CD4-positive, alpha-beta memory T cell (primary cell): ENCODE measurements around the gene SCFD1. TPM values are rescaled to one million over a fixed set of nuclear protein-coding genes. Genes with fewer than 3 reads are reported as not detected.
A peak's percentile ranks its signal among the peaks of the same experiment; 100 is the strongest.

Source experiments
- CTCF ChIA-PET: fragments of 350-600 bp; sonication (Branson Sonifier 250); formaldehyde crosslinking; loops from one replicate; lab custom pipeline; 2021; ENCODE audit warnings: inconsistent platforms; ENCODE audit not compliant: partially characterized antibody; lab: Charles Lee
- POLR2A ChIA-PET: fragments of 350-600 bp; sonication (Branson Sonifier 250); formaldehyde crosslinking; loops from one replicate; lab custom pipeline; 2021; ENCODE audit not compliant: partially characterized antibody; lab: Charles Lee
- DNase-seq, 5 donors: peaks; one replicate each; pipeline versions ENCODE4 v3.0.0 to v3.0.0-alpha.2; 2020 to 2022; ENCODE audit warnings: mixed read lengths in 1 of 5
- H3K27ac ChIP-seq: one replicate; pipeline ENCODE4 v1.7.0; 2013; ENCODE audit warnings: low read depth, low read length
- H3K27me3 ChIP-seq: 2 replicates; pipeline ENCODE4 v1.7.0; 2013; ENCODE audit warnings: mild to moderate bottlenecking, low read length, moderate library complexity; ENCODE audit not compliant: insufficient read depth
- H3K36me3 ChIP-seq: 2 replicates; pipeline ENCODE4 v1.7.0; 2013; ENCODE audit warnings: mild to moderate bottlenecking, low read length, moderate library complexity; ENCODE audit not compliant: insufficient read depth
- H3K4me1 ChIP-seq: 2 replicates; pipeline ENCODE4 v1.7.0; 2013; ENCODE audit warnings: mild to moderate bottlenecking, low read length, moderate library complexity; ENCODE audit not compliant: insufficient read depth
- H3K4me3 ChIP-seq, 2 donors: one replicate each; pipeline ENCODE4 v1.7.0; 2013; ENCODE audit warnings: low read length in 2 of 2, mild to moderate bottlenecking in 1 of 2
- H3K9me3 ChIP-seq, 2 donors: one replicate each; pipeline ENCODE4 v1.7.0; 2013; ENCODE audit warnings: low read length in 2 of 2, control low read depth in 1 of 2; ENCODE audit not compliant: control insufficient read depth in 1 of 2
- H3K27ac Mint-ChIP-seq, 7 donors: one replicate each; pipeline ENCODE4 v1.8.0; 2020 to 2021; ENCODE audit warnings: mixed read lengths in 7 of 7, mild to moderate bottlenecking in 6 of 7, inconsistent platforms in 3 of 7, moderate library complexity in 3 of 7
- H3K27me3 Mint-ChIP-seq, 2 donors: one replicate each; pipeline ENCODE4 v1.8.0; 2020 to 2021; ENCODE audit warnings: mixed read lengths in 2 of 2
- H3K36me3 Mint-ChIP-seq, 2 donors: one replicate each; pipeline ENCODE4 v1.8.0; 2020 to 2021; ENCODE audit warnings: mixed read lengths in 2 of 2, inconsistent platforms in 1 of 2, mild to moderate bottlenecking in 1 of 2
- H3K4me1 Mint-ChIP-seq, 4 donors: one replicate each; pipeline ENCODE4 v1.8.0; 2020 to 2021; ENCODE audit warnings: mixed read lengths in 4 of 4, mild to moderate bottlenecking in 1 of 4
- H3K4me3 Mint-ChIP-seq, 8 donors: one replicate each; pipeline ENCODE4 v1.8.0; 2020 to 2021; ENCODE audit warnings: mixed read lengths in 8 of 8, mild to moderate bottlenecking in 7 of 8, moderate library complexity in 6 of 8, inconsistent platforms in 3 of 8
- H3K9me3 Mint-ChIP-seq, 8 donors: one replicate each; pipeline ENCODE4 v1.8.0; 2020 to 2021; ENCODE audit warnings: mixed read lengths in 8 of 8, mild to moderate bottlenecking in 5 of 8, inconsistent platforms in 3 of 8, moderate library complexity in 1 of 8
- intact Hi-C: fragments of 100-400 bp; cut with micrococcal nuclease; formaldehyde crosslinking; loops from one replicate; pipeline ENCODE4 v1.15.1; 2023
- polyA plus RNA-seq, 2 donors: library from polyadenylated mRNA; unstranded; fragments of 300-500 nt; fragmentation: Illumina TruSeq; gene quantifications; one replicate each; pipeline ENCODE4 v1.2.3, GENCODE V29; 2021
- total RNA-seq, 2 experiments: library from RNA; stranded (reverse); gene quantifications; one replicate each; pipeline ENCODE4 v1.2.3, GENCODE V29; 2021

SCFD1 gene
- total and polyA plus RNA-seq, 4 experiments from 2014 or later, result 58.1 to 78.9 (median 73.2) TPM

DNA sequence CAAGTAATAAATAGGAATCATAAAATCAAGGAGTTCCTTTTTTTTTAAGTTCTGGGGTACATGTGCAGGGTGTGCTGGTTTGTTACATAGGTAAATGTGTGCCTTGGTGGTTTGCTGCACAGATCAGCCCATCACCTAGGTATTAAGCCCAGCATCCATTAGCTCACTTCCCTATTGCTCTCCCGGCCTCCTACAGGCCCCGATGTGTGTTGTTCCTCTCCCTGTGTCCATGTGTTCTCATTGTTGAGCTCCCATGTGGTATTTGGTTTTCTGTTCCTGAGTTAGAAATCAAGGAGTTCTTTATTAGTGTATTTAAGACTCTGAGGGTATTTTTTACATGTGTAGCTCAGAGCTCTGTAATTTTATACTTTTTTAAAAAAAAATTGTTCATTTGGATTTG lies 86.0 kb downstream of the SCFD1 start:
- Mint-ChIP-seq H3K27me3 (no peaks in the 10 kb centered on the region), H3K36me3 (peaks cover 32 to 38% of the 10 kb centered on the region in 2 donors), H3K27ac (no peak overlapping the region), H3K9me3 (peaks cover 0 to 2% (median 0%) of the 10 kb centered on the region in 8 donors), H3K4me1 (peaks cover 0 to 1% (median 0%) of the 10 kb centered on the region in 4 donors), H3K4me3 (no peak overlapping the region)
- no peaks in the 10 kb centered on the region for H3K4me1 ChIP-seq
- ChIA-PET CTCF (interaction anchor here (0.8 to 2.2 kb wide), 3 partner anchors 8 to 374 kb away, joined by 3 to 5 read pairs (median 3); no protein-coding TSS in a partner anchor), POLR2A (no interaction called here)
- H3K36me3 ChIP-seq, result no peaks in the 10 kb centered on the region
- DNase-seq, result no peak
- no peak overlapping the region for H3K4me3 ChIP-seq
- H3K9me3 ChIP-seq, result no peaks in the 10 kb centered on the region
- intact Hi-C loops, result no loop called here
- H3K27me3 ChIP-seq, result no peaks in the 10 kb centered on the region
- no peak overlapping the region for H3K27ac ChIP-seq

DNA sequence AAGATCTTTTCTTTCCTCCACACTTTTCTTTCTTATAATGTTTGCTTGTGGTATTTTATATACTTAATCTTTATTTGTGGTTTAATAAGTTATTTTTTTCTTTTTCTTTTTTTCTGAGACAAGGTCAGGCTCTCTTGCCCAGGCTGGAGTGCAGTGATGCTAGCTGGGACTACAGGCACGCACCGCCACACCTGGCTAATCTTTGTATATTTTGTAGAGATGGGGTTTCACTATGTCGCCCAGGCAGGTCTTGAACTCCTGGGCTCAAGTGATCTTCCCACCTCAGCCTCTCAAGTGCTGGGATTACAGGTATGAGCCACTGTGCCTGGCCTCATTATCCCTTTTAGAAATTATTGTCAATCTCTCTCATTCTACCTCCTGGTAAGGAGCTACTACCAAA lies 87.1 kb downstream of the SCFD1 start:
- intact Hi-C loops, result no loop called here
- Mint-ChIP-seq H3K4me1 (peaks cover 0 to 1% (median 0%) of the 10 kb centered on the region in 4 donors), H3K4me3 (no peak overlapping the region), H3K27ac (peak overlapping the region in 1 of 7 donors; percentile 73), H3K27me3 (no peaks in the 10 kb centered on the region), H3K36me3 (peaks cover 30 to 35% of the 10 kb centered on the region in 2 donors), H3K9me3 (peaks cover 0 to 2% (median 0%) of the 10 kb centered on the region in 8 donors)
- Histone ChIP-seq H3K4me3 (no peak overlapping the region), H3K36me3 (no peaks in the 10 kb centered on the region), H3K27me3 (no peaks in the 10 kb centered on the region), H3K27ac (no peak overlapping the region), H3K9me3 (no peaks in the 10 kb centered on the region), H3K4me1 (no peaks in the 10 kb centered on the region)
- POLR2A ChIA-PET, result no interaction called here
- CTCF ChIA-PET, result no interaction called here
- no peak for DNase-seq

DNA sequence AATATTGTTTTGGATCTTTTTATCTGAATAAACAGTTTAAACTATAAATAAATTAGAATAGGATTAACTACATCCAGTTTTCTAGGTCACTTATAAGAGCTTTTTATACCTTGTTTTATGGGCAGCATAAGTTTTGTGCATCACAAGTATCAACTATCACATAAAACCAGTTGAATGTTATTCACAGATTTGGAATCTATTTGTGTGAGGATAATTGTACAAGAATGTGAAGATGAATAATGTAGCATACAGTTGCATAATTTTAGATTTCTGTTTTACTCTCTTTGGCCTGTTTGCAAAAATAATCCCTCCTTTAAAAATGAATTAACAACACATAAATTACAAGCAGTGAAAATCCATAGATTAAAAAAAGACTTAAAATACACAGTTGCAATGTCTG lies 88.8 kb downstream of the SCFD1 start:
- CTCF ChIA-PET, result no interaction called here
- no peak for DNase-seq
- H3K4me3 ChIP-seq, result no peak overlapping the region
- intact Hi-C loops, result no loop called here
- H3K27me3 ChIP-seq, result no peaks in the 10 kb centered on the region
- Mint-ChIP-seq H3K9me3 (peaks cover 0 to 2% (median 0%) of the 10 kb centered on the region in 8 donors), H3K36me3 (peaks cover 25 to 41% of the 10 kb centered on the region in 2 donors), H3K27ac (no peak overlapping the region), H3K4me1 (peaks cover 0 to 1% (median 0%) of the 10 kb centered on the region in 4 donors), H3K4me3 (no peak overlapping the region), H3K27me3 (no peaks in the 10 kb centered on the region)
- no peaks in the 10 kb centered on the region for H3K36me3 ChIP-seq
- no peak overlapping the region for H3K27ac ChIP-seq
- POLR2A ChIA-PET, result no interaction called here
- H3K9me3 ChIP-seq, result no peaks in the 10 kb centered on the region
- H3K4me1 ChIP-seq, result no peaks in the 10 kb centered on the region

DNA sequence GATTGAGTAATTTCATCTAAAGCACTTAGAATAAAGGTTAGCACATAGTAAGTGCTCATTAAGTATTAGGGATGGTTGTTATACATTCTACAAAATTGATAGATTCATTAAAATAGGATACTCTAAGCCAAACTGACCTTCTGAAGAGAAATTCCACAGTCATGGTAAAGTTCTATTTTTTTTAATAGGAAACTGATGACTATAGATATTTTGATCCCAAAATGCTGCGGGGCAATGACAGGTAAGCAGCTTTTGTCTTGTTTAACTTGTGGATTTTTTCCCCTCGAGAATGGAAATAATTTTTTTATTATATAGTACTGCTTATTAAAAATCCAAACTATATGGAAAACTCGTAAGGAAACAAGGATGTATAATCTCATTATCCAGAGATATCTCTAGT lies 97.0 kb downstream of the SCFD1 start:
- no peaks in the 10 kb centered on the region for H3K9me3 ChIP-seq
- DNase-seq, result no peak
- Mint-ChIP-seq H3K9me3 (no peaks in the 10 kb centered on the region), H3K4me1 (peaks cover 0 to 3% (median 0%) of the 10 kb centered on the region in 4 donors), H3K4me3 (no peak overlapping the region), H3K36me3 (peaks cover 35 to 59% of the 10 kb centered on the region in 2 donors), H3K27me3 (no peaks in the 10 kb centered on the region), H3K27ac (no peak overlapping the region)
- intact Hi-C loops, result no loop called here
- H3K4me3 ChIP-seq, result no peak overlapping the region
- H3K4me1 ChIP-seq, result no peaks in the 10 kb centered on the region
- peaks cover 17% of the 10 kb centered on the region for H3K36me3 ChIP-seq
- H3K27ac ChIP-seq, result no peak overlapping the region
- ChIA-PET CTCF (no interaction called here), POLR2A (no interaction called here)
- no peaks in the 10 kb centered on the region for H3K27me3 ChIP-seq

DNA sequence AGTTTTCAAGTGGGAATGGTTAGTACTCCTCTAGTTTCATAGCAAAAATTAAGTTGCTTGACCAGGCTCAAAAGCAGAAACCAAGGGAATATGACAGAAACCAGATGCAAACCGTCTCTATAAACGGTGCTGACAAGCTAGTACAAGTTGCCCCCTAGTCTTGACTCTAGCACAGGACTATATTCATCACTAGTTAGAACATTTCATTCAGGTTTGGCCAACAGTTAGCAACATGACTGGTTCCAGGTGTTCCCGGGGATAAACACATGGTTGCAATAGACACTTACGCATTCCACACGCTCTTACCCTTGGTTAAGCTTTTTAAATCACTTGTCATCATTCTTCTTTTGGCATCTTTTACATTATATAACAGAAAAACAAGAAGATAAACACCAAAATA lies 103.6 kb downstream of the SCFD1 start:
- Mint-ChIP-seq H3K4me1 (peaks cover 0 to 7% (median 5%) of the 10 kb centered on the region in 4 donors), H3K4me3 (no peak overlapping the region), H3K27me3 (no peaks in the 10 kb centered on the region), H3K9me3 (peaks cover 0 to 7% (median 3%) of the 10 kb centered on the region in 8 donors), H3K36me3 (peaks cover 76 to 80% of the 10 kb centered on the region in 2 donors), H3K27ac (peak overlapping the region in 1 of 7 donors; percentile 39)
- DNase-seq, result no peak
- H3K36me3 ChIP-seq, result peaks cover 20% of the 10 kb centered on the region
- H3K9me3 ChIP-seq, result no peaks in the 10 kb centered on the region
- intact Hi-C loops, result loop anchor here (10.0 kb wide), 1 partner anchor 179 kb away; no protein-coding TSS in a partner anchor
- ChIA-PET CTCF (no interaction called here), POLR2A (no interaction called here)
- H3K4me3 ChIP-seq, result no peak overlapping the region
- no peak overlapping the region for H3K27ac ChIP-seq
- no peaks in the 10 kb centered on the region for H3K4me1 ChIP-seq
- H3K27me3 ChIP-seq, result no peaks in the 10 kb centered on the region

DNA sequence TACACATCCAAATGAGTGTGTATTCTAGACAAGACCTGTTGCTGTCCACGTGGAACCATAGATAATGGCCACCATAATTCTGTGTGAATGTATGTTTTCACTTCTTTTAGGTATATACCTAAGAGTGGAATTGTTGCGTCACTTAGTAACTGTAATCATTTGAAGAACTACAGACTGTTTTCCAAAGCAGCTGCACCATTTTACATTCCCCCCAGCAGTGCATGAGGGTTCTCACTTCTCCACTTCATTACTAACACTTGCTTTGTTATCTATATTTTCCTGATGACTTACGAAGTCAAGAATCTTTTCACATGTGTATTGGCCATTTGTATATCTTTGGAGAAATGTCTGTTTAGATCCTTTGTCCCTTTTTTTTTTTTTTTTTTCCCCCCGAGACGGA lies 106.4 kb downstream of the SCFD1 start:
- Mint-ChIP-seq H3K9me3 (peaks cover 0 to 7% (median 3%) of the 10 kb centered on the region in 8 donors), H3K36me3 (peaks cover 74 to 80% of the 10 kb centered on the region in 2 donors), H3K27me3 (no peaks in the 10 kb centered on the region), H3K4me1 (peaks cover 0 to 7% (median 4%) of the 10 kb centered on the region in 4 donors), H3K27ac (no peak overlapping the region), H3K4me3 (no peak overlapping the region)
- H3K9me3 ChIP-seq, result no peaks in the 10 kb centered on the region
- intact Hi-C loops, result loop anchor here (10.0 kb wide), 1 partner anchor 176 kb away; no protein-coding TSS in a partner anchor
- peaks cover 21% of the 10 kb centered on the region for H3K36me3 ChIP-seq
- CTCF ChIA-PET, result no interaction called here
- no peak overlapping the region for H3K27ac ChIP-seq
- no peak overlapping the region for H3K4me3 ChIP-seq
- no peak for DNase-seq
- H3K27me3 ChIP-seq, result no peaks in the 10 kb centered on the region
- POLR2A ChIA-PET, result no interaction called here
- no peaks in the 10 kb centered on the region for H3K4me1 ChIP-seq

DNA sequence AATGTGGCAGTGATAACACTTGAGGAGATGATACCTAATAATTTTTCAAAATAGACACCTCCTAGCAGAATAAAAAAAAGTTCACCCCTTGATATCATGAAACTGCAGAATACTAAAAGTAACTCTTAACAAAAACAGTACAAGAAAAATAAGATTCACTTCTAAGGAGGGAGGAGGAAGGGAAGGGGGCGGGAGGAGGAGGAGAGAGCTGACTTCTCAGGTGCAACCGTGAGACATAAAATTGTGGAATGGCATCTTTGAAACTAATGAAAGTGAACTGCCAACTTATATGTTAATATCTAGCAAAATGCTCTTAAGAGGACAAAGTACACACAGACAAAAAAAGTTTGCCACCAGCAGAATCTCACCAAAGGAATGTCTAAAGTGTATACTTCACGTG lies 115.8 kb downstream of the SCFD1 start:
- H3K9me3 ChIP-seq, result no peaks in the 10 kb centered on the region
- H3K4me1 Mint-ChIP-seq, result no peaks in the 10 kb centered on the region
- H3K4me1 ChIP-seq, result no peaks in the 10 kb centered on the region
- intact Hi-C loops, result no loop called here
- H3K36me3 ChIP-seq, result peaks cover 10% of the 10 kb centered on the region
- no peak for DNase-seq
- H3K9me3 Mint-ChIP-seq, result peaks cover 0 to 4% (median 0%) of the 10 kb centered on the region in 8 donors
- H3K27ac ChIP-seq, result no peak overlapping the region
- H3K27me3 Mint-ChIP-seq, result no peaks in the 10 kb centered on the region
- H3K4me3 Mint-ChIP-seq, result no peak overlapping the region
- H3K36me3 Mint-ChIP-seq, result peaks cover 33 to 36% of the 10 kb centered on the region in 2 donors
- H3K4me3 ChIP-seq, result no peak overlapping the region
- H3K27ac Mint-ChIP-seq, result peak overlapping the region in 2 of 7 donors; percentile 23 to 38
- POLR2A ChIA-PET, result no interaction called here
- CTCF ChIA-PET, result no interaction called here
- H3K27me3 ChIP-seq, result peaks cover 4% of the 10 kb centered on the region
